Fibroblast of pulmonary artery (primary cell): ENCODE measurements around the gene MAB21L1.

Source experiments
- DNase-seq: peaks from one replicate; pipeline ENCODE4 v3.0.0-alpha.2; 2010; ENCODE audit warnings: low read depth
- H3K4me3 ChIP-seq: replicated peaks from 2 replicates; pipeline ENCODE4 v1.5.1; 2011; ENCODE audit warnings: low read depth, mild to moderate bottlenecking, control low read depth, low read length, moderate library complexity
- TF ChIP-seq, protein P1 (sequence below): IDR thresholded peaks from 2 replicates; pipeline ENCODE4 v1.5.1; 2011; ENCODE audit warnings: mild to moderate bottlenecking, control low read depth, low read length, inconsistent platforms; ENCODE audit errors: missing control alignments

MAB21L1 gene

DNA sequence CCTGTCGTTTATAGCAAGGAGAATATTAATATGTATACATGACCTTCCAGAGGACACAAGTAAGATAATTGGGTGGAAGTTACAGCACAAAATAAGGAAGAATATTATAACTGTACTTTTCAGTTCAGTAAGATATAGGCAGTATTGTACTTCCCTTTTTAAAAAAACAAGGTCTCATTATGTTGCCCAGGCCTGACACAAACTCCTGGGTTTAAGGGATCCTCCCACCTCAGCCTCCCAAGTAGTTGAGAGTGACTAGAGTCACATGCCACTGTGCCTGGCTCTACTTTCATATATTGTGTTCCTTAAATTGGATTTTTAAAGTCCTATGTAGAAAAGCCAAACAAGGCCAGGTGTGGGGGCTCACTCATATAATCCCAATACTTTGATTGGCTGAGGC lies 19.5 kb upstream of the MAB21L1 start:
- TF ChIP-seq, protein P1, sequence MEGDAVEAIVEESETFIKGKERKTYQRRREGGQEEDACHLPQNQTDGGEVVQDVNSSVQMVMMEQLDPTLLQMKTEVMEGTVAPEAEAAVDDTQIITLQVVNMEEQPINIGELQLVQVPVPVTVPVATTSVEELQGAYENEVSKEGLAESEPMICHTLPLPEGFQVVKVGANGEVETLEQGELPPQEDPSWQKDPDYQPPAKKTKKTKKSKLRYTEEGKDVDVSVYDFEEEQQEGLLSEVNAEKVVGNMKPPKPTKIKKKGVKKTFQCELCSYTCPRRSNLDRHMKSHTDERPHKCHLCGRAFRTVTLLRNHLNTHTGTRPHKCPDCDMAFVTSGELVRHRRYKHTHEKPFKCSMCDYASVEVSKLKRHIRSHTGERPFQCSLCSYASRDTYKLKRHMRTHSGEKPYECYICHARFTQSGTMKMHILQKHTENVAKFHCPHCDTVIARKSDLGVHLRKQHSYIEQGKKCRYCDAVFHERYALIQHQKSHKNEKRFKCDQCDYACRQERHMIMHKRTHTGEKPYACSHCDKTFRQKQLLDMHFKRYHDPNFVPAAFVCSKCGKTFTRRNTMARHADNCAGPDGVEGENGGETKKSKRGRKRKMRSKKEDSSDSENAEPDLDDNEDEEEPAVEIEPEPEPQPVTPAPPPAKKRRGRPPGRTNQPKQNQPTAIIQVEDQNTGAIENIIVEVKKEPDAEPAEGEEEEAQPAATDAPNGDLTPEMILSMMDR: no peak
- no peak for DNase-seq

DNA sequence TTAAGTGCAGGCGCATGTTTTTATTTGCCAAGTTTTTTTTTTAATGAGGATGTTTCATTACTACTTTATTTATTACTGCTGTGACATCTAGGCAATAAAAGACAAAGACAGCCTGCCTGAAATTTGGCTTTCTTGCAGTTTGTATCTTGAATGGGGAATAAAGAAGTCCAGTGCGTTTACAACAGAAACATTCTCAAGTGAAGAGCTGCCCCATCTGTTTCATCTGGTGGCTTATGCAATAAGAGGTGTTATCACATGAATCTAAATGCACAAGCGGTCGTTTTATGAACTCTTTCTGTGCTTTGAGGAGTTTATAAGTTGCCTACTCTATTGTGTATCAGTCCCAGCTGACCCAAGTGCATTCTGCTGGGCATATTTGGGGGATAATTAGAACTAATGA lies 12.6 kb upstream of the MAB21L1 start:
- no peak overlapping the region for H3K4me3 ChIP-seq
- no peak for DNase-seq
- TF ChIP-seq, protein P1: no peak

More for the DNA sequence above, 19.5 kb upstream of the MAB21L1 start:
- no peak overlapping the region for H3K4me3 ChIP-seq

DNA sequence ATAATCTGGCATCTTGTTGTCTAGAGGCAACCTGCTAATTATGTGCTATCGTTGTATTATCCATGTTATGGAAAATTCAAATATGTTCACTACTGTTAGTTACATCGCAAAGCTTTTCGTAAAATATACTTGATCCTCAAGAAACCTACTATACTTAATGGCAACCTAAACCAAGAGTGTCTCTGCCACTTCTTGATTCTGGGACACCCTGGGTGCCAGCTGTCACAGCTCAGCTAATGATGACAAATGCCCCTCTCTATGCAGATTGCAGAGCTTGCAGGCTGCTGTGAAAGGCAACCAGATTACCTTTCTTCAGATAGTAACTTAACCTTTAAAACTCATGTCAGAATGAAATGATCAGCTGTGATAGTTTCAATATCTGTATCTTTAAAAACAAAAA lies 8.9 kb upstream of the MAB21L1 start:
- DNase-seq: no peak
- TF ChIP-seq, protein P1: no peak
- no peak overlapping the region for H3K4me3 ChIP-seq

DNA sequence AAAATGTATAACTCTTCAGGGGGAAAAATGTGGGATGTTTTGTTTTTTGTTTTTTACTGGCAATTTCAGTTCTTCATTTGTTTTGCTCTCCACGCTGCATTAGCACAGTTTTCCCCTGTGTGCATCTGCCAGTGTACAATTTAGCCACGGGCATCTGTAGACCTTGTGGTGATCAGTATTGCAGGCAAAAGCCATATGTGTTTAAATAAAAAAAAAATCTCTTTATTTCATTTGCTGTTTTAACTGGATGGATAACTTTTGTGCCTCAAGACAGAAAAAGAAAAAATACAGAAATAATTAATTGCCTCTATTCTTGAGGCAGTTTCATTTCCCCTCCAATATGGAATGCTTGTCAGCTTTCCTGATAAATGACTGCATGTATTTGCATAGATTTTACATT lies 7.9 kb upstream of the MAB21L1 start:
- DNase-seq: no peak
- TF ChIP-seq, protein P1: no peak
- H3K4me3 ChIP-seq: no peak overlapping the region

DNA sequence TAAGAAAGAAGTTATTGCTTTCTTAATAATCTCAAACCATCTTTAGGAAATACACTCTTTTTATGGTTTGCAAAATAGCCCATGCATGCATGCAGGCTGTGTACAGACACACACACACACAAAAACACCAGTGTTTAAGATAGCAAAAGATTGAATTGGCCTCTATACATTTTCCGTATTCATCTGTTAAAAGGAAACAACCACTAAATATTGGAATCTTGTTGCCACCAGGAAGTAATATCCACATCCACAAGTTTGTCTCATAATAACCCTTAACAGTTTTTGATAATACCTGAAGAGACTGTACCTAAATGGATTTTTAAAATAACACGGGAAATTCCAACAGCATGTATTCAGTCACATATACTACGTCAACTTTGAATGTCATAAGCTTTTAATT lies 7.3 kb upstream of the MAB21L1 start:
- H3K4me3 ChIP-seq: no peak overlapping the region
- TF ChIP-seq, protein P1: no peak
- DNase-seq: no peak

DNA sequence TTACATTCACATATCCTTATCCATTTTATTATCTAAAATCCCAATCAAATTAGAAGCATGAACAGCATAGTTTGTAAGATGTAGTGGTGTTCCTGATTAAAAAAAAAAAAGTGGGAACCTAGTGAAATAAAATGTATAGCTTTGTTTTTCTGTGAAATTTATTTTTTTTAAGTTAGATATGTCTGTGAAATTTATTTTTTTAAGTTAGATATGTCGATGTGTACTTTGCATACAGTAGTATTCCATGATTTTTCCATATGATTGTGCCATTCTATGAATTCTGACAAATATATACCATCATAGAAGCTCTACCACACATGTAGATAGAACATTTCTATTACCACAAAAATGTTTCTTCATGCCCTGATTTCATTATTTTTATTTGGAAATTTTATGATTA lies 6.0 kb upstream of the MAB21L1 start:
- TF ChIP-seq, protein P1: no peak
- DNase-seq: no peak
- H3K4me3 ChIP-seq: no peak overlapping the region

DNA sequence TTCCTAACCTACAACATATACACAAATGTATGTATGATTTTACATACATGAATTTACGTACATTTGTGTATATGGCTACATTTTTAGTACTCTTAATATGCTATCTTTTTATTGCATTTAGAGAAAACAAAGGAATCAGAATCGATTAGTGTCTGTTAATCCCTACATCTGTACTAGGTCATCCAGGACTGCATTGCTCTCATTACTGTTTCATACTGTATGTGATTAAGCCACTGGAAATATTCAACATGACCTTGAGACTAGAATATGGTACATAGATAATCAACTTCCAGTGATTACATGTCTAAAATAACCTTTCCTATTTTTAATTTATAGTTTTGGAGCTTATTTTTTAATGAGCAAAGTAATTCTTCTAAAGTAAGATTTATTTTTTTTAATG lies 5.3 kb upstream of the MAB21L1 start:
- no peak overlapping the region for H3K4me3 ChIP-seq
- TF ChIP-seq, protein P1: no peak
- DNase-seq: no peak
